ENCODE measurements around the gene PPP2R1B.

The PPP2R1B gene

DNA sequence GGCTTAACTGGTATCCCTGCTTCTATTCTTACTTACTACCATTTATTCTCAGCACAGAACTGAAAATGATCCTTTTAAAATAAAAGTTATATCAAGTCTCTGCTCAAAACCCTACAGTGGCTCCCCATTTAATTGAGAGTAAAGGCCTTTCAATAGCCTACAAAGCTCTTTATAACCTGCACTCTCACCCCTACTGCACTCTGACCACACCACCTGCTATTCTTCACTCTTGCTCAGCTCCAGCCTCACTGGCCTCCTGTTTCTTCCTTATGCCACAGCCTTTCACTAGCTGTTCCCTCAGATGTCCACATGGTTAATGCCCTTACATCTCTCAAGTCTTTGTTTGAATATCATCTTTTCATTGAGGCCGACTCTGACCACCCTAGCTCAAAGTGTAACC is 40.9 kb upstream of the PPP2R1B start:
- Histone ChIP-seq H2AFZ (ENCODE audit: low read depth) (no peak overlapping the region), H3K4me2 (no peak overlapping the region), H3K9ac (no peak overlapping the region), H3K79me2 (ENCODE audit: insufficient read depth, low read depth) (no peaks in the 10 kb centered on the region), H3K36me3 (ENCODE audit: insufficient read depth) (no peaks in the 10 kb centered on the region), H3K4me1 (ENCODE audit: low read depth, poor library complexity, severe bottlenecking) (peaks cover 48% of the 10 kb centered on the region), H3K27ac (no peak overlapping the region), H3K4me3 (IDR thresholded peaks at IDR 0.05; ENCODE audit: insufficient read depth, low read depth, low read length) (no peak overlapping the region), H3K27me3 (ENCODE audit: insufficient read depth, low read depth) (no peaks in the 10 kb centered on the region), H4K20me1 (ENCODE audit: insufficient read depth) (no peaks in the 10 kb centered on the region)
- TF ChIP-seq, protein P1, sequence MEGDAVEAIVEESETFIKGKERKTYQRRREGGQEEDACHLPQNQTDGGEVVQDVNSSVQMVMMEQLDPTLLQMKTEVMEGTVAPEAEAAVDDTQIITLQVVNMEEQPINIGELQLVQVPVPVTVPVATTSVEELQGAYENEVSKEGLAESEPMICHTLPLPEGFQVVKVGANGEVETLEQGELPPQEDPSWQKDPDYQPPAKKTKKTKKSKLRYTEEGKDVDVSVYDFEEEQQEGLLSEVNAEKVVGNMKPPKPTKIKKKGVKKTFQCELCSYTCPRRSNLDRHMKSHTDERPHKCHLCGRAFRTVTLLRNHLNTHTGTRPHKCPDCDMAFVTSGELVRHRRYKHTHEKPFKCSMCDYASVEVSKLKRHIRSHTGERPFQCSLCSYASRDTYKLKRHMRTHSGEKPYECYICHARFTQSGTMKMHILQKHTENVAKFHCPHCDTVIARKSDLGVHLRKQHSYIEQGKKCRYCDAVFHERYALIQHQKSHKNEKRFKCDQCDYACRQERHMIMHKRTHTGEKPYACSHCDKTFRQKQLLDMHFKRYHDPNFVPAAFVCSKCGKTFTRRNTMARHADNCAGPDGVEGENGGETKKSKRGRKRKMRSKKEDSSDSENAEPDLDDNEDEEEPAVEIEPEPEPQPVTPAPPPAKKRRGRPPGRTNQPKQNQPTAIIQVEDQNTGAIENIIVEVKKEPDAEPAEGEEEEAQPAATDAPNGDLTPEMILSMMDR (conservative IDR thresholded peaks at IDR 0.05; ENCODE audit: low read depth, low read length): no peak

DNA sequence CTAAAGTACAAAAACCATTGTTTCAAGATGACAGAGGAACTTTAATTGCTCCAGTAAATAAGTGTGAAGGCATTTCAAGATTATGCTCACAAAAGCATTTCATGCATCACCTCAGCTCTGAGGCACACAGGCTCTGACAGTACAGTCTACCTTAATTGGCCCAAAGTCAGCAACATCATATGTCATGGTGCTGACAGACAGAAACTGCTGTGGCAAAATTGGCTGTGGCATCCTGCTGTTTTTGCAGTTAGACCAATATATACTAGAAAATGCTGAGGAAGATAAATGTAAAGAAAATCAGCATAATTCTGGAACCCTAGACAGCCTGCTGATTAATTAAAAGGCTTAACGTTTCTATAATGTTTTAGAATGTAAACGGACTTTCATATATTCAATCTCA is 34.9 kb upstream of the PPP2R1B start:
- H3K79me2 ChIP-seq (ENCODE audit: insufficient read depth, low read depth): no peaks in the 10 kb centered on the region
- TF ChIP-seq, protein P1 (conservative IDR thresholded peaks at IDR 0.05; ENCODE audit: low read depth, low read length): no peak
- no peak overlapping the region for H3K4me3 ChIP-seq (IDR thresholded peaks at IDR 0.05; ENCODE audit: insufficient read depth, low read depth, low read length)
- H3K4me2 ChIP-seq: peak overlapping the region; percentile 43
- H4K20me1 ChIP-seq (ENCODE audit: insufficient read depth): no peaks in the 10 kb centered on the region
- no peaks in the 10 kb centered on the region for H3K36me3 ChIP-seq (ENCODE audit: insufficient read depth)
- no peaks in the 10 kb centered on the region for H3K27me3 ChIP-seq (ENCODE audit: insufficient read depth, low read depth)
- H3K27ac ChIP-seq: peak overlapping the region; percentile 94
- H3K9ac ChIP-seq: peak overlapping the region; percentile 54; the same call in 1 of the 2 replicates
- no peak overlapping the region for H2AFZ ChIP-seq (ENCODE audit: low read depth)
- peaks cover 79% of the 10 kb centered on the region for H3K4me1 ChIP-seq (ENCODE audit: low read depth, poor library complexity, severe bottlenecking)

- no peak overlapping the region for H2AFZ ChIP-seq (ENCODE audit: low read depth)
- H3K27me3 ChIP-seq (ENCODE audit: insufficient read depth, low read depth): no peaks in the 10 kb centered on the region
- no peaks in the 10 kb centered on the region for H3K36me3 ChIP-seq (ENCODE audit: insufficient read depth)
- peaks cover 77% of the 10 kb centered on the region for H3K4me1 ChIP-seq (ENCODE audit: low read depth, poor library complexity, severe bottlenecking)
- no peak overlapping the region for H3K4me2 ChIP-seq
- TF ChIP-seq, protein P1 (conservative IDR thresholded peaks at IDR 0.05; ENCODE audit: low read depth, low read length): no peak
- H3K4me3 ChIP-seq (IDR thresholded peaks at IDR 0.05; ENCODE audit: insufficient read depth, low read depth, low read length): no peak overlapping the region
- no peaks in the 10 kb centered on the region for H4K20me1 ChIP-seq (ENCODE audit: insufficient read depth)
- no peak overlapping the region for H3K9ac ChIP-seq
- no peaks in the 10 kb centered on the region for H3K79me2 ChIP-seq (ENCODE audit: insufficient read depth, low read depth)
- H3K27ac ChIP-seq: no peak overlapping the region
These were observed 32.1 kb upstream of the PPP2R1B start for GRCh38 chr11:111798279-111798678.

DNA sequence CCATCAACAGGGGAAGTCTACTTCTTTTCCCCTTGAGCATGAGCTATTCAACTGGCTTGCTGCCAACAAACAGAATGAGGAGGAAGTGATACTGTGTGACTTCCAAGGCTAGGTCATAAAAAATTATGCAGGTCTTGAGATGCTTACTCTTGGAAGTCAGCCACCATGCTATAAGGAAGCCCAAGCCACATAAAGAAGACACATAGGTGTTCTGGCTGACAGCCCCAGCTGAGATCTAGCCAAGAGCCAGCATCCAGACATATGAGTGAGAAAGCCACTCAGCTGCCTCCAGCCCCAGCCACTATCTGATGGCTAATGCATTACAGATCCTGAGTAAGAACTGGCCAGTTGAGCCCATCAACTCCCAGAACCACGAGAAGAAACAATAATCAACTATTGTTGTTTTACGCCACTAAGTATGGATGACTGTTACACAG is 31.0 kb upstream of the PPP2R1B start:
- no peak overlapping the region for H3K4me3 ChIP-seq (IDR thresholded peaks at IDR 0.05; ENCODE audit: insufficient read depth, low read depth, low read length)
- H3K36me3 ChIP-seq (ENCODE audit: insufficient read depth): no peaks in the 10 kb centered on the region
- H4K20me1 ChIP-seq (ENCODE audit: insufficient read depth): no peaks in the 10 kb centered on the region
- H3K27me3 ChIP-seq (ENCODE audit: insufficient read depth, low read depth): no peaks in the 10 kb centered on the region
- TF ChIP-seq, protein P1 (conservative IDR thresholded peaks at IDR 0.05; ENCODE audit: low read depth, low read length): no peak
- no peak overlapping the region for H3K9ac ChIP-seq
- no peak overlapping the region for H3K27ac ChIP-seq
- H3K79me2 ChIP-seq (ENCODE audit: insufficient read depth, low read depth): no peaks in the 10 kb centered on the region
- peaks cover 70% of the 10 kb centered on the region for H3K4me1 ChIP-seq (ENCODE audit: low read depth, poor library complexity, severe bottlenecking)
- H2AFZ ChIP-seq (ENCODE audit: low read depth): no peak overlapping the region
- H3K4me2 ChIP-seq: no peak overlapping the region
